ENCODE measurements around the gene TRIM74.
"Not testable (repeated sequence)": the region's sequence is repeated elsewhere in the genome, so short reads cannot be mapped to it uniquely, and the experiment has no call there.

The TRIM74 gene

DNA sequence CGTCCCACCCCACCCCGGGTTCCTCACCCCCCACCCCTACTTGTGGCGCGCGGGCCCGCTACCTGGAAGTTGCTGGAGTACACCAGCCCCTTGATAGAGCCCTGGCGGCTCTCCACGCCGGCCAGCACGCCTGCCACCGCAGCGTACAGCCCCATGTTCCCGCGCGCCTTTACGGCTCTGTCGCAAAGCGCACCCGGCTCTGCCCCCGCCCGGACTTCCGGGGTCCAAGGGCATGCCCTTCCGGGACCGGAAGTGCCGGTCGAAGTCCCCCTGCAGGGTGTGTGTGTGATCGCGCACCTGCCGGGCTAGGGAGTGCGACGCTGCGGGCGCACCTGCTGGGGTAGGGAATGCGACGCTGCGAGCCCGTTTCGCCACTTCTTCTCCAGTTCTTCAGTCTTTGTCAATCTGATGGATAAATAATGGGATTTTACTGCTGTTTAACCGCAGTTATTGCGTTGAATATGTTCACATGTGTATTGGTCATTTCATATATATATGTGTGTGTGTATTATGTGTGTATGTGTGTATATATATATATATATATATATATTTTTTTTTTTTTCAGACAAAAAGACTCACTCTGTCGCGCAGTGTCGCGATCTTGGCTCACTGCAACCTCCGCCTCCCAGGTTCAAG lies 14.6 kb downstream of the TRIM74 start:
- not testable (repeated sequence) for DNase-seq (ENCODE audit: low read depth)

GRCh38 chr7:72953901-72954562 lies 15.2 kb downstream of the TRIM74 start:
- DNase-seq (ENCODE audit: low read depth), result not testable (repeated sequence)

DNA sequence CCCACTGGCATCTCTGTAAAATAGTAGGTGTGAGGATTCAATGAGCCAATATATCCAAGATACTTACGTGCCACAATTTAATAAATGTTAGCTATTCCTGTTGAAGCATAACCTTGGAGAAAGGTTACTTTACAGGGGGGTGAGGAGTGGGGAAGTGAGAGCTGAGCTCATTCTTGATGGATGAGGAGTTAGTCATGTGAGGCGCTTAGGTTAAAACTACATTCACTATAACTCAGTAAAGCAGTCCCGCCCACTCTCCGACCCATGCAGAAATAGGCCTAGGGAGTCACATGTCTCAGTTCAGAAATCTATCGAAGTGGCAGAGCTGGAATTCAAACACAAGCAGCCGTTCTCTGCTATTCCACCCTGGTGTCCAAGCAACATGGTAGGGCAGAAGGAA lies 18.8 kb downstream of the TRIM74 start:
- DNase-seq (ENCODE audit: low read depth), result not testable (repeated sequence)

DNA sequence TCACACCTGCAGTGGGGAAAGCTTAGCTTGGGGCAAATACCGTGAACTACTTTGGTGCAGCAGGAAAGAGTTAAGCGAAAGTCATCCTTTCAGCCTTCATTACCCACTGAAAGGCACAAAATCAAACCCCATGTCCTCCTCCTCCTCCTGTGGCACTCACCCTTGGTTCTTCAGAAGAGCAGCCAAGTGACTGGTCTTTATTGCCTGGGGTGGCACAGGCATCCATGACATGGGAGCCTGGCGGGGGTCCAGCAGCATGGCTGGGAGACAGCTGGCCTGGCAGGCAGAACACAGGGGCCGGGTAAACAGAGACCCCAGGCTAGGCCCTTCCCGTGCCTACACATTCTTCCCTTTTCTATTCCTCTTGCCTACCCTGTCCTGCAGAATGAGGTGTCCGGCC lies 19.6 kb downstream of the TRIM74 start:
- not testable (repeated sequence) for DNase-seq (ENCODE audit: low read depth)

GRCh38 chr7:72949276-72949675 lies 20.0 kb downstream of the TRIM74 start:
- not testable (repeated sequence) for DNase-seq (ENCODE audit: low read depth)

DNA sequence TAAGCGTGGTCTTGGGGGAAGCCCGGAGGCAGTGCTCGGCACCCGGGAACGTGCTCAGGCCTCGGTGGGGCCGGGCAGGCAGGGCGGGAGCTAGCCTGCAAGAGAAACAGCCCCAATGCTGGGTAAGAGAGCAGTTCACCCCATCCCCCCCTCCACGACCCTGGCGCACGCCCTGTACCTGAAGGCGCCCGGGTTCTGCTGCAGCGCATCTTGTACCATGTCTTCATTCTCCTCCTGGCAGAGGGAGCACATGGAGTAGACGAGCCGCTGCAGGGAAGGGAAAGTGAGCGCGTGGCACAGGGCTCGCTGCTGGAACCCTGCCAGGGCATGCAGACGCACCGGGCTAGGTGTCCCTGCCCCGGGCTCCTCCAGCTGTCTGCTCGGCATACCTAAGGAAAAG lies 20.6 kb downstream of the TRIM74 start:
- not testable (repeated sequence) for DNase-seq (ENCODE audit: low read depth)

GRCh38 chr7:72946130-72946745 lies 23.0 kb downstream of the TRIM74 start:
- not testable (repeated sequence) for DNase-seq (ENCODE audit: low read depth)

GRCh38 chr7:72945597-72945996 lies 23.7 kb downstream of the TRIM74 start:
- DNase-seq (ENCODE audit: low read depth), result not testable (repeated sequence)

GRCh38 chr7:72944937-72945336 lies 24.3 kb downstream of the TRIM74 start:
- not testable (repeated sequence) for DNase-seq (ENCODE audit: low read depth)

- DNase-seq (ENCODE audit: low read depth), result not testable (repeated sequence)
Observed at GRCh38 chr7:72942956-72943355, 26.3 kb downstream of the TRIM74 start.

DNA sequence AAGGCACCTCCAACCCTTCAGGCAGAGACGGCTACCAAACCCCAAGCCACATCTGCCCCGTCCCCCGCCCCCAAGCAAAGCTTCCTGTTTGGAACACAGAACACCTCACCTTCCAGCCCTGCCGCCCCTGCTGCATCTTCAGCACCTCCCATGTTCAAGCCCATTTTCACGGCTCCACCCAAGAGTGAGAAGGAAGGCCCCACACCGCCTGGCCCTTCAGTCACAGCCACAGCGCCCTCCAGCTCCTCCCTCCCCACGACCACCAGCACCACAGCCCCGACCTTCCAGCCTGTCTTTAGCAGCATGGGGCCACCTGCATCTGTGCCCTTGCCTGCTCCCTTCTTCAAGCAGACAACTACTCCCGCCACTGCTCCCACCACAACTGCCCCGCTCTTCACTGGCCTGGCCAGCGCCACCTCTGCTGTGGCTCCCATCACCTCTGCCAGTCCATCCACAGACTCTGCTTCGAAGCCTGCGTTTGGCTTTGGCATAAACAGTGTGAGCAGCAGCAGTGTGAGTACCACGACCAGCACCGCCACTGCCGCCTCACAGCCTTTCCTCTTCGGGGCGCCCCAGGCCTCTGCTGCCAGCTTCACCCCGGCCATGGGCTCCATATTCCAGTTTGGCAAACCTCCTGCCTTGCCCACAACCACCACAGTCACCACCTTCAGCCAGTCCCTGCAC lies 27.1 kb downstream of the TRIM74 start:
- not testable (repeated sequence) for DNase-seq (ENCODE audit: low read depth)

GRCh38 chr7:72928216-72928615 lies 41.0 kb downstream of the TRIM74 start:
- not testable (repeated sequence) for DNase-seq (ENCODE audit: low read depth)

DNA sequence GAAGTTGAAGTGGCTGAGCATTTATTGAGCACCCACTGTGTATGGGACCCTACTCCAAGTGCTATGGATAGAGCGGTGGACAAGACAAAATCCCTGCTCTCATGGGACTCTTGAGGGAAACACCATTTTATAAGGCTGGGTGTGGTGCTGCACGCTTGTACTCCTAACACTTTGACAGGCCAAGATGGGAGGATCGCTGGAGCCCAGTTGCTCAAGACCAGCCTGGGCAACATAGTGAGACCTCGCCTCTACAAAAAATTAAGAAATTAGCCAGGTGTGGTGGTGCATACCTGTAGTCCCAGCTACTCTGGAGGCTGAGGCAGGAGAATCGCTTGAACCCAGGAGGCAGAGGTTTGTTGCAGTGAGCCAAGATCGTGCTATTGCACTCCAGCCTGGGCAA lies 41.5 kb downstream of the TRIM74 start:
- DNase-seq (ENCODE audit: low read depth), result not testable (repeated sequence)

GRCh38 chr7:72925546-72926120 lies 43.6 kb downstream of the TRIM74 start:
- no peak for DNase-seq (ENCODE audit: low read depth)

GRCh38 chr7:72924733-72925545 lies 44.3 kb downstream of the TRIM74 start, which contains the start of gene POM121:
Gene POM121 (plus strand): TSS chr7:72925095. CDS start chr7:72925122, 27 bp downstream.
- peak; percentile 78 for DNase-seq (ENCODE audit: low read depth)

DNA sequence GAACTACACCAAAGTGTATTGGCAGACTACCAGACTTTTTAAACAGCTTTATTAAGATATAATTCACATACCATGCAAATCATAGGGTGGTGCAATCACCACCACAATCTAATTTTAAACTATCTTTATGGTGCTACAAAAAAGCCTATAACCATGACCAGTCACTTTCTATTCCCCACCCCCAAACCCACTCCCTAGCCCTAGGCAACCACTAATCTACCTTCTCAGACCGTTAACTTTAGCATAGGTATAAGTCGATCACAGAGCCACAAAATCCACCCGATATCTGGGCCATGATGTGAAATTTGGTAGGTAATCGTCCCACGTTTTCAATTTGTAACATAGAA lies 44.9 kb downstream of the TRIM74 start:
- no peak for DNase-seq (ENCODE audit: low read depth)

DNA sequence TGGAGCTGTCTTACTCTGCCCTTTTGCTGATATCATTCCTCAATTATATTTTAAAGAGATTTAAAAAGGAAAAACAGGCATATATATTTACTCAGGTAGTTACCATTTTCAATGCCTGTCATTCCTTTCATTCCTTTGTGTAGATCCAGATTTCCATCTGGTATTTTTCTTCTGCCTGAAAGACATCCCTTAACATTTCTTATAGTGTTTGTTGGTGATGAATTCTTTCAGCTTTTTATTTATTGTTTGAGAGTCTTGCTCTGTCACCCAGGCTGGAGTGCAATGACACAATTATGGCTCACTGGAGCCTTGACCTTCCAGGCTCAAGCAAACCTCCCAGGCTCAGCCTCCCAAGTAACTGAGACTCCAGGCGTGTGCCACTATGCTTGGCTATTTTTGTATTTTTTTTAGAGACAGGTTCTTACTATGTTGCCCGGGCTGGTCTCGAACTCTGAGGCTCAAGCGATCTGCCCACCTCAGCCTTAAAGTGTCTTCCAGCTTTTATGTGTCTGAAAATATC lies 50.0 kb downstream of the TRIM74 start:
- DNase-seq (ENCODE audit: low read depth), result no peak

DNA sequence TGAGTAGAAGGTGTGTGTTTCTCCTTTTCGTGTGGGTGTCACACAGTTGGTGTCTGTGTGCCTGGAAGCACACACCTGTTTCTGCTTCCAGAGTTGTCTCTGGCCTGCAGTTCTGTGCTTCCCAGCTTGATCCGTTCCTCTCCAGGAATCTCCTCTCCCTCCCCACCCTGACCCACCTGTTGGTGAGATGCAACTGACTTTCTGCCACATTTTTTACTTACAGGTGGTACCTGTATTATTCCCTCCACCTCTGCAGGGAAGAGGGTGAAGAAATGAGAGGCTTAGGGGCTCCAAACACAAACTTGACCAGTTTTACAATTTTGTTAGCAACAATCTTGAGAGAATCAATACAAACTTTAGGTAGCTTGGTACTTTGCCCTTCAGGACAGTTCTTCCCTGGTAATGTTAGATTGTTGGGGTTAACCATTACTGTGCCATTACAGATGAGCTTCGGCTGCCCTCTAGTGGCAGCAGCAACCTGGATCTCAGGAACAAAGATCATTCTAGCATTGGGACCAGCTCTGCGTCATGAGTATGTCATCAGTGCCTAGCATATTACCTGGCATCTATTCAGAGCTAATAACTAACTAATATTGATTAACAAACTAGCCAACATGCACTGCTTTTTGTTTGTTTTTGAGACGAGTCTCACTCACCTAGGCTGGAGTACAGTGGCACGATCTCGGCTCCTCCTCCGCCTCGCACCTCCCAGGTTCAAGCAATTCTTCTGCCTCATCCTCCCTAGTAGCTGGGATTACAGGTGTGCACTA lies 54.3 kb downstream of the TRIM74 start:
- DNase-seq (ENCODE audit: low read depth), result peak; percentile 26

DNA sequence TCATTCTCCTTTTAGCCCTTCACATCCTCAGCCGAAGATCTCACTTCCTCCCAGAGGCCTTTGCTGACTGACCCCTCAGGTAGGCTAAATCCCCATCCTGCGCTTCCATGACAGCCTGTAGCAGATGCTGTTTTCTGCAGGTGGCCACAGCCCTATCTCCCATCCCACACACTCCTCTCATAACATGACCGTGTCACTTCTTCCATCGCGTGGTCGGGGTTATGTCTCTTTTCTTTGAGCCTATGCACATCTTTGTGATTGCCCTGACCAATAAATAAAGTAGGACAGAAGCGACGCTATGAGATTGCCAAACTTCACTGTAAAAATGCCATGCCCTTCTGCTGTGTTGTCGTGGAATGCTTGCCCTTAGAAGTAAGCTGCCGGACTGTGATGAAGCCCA lies 55.5 kb downstream of the TRIM74 start:
- DNase-seq (ENCODE audit: low read depth), result not testable (repeated sequence)

DNA sequence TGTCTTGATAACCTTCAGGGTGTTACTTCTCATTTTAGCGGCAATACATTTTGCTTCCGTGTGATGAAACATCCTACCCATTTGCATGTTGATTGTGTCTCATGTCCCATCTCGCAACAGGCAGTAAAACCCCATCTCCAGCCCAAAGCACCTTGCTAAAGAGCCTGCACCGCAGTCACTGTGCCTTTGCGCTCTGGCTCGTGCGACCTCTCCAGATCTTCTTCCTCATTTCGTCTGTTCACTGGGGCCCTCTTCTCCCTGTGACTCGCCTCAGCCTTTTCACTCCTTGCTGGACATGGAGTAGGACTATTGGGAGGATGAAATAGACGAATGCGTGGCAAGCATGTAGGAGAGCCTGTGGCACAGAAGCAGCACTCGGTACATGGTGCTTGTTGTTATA lies 57.9 kb downstream of the TRIM74 start:
- DNase-seq (ENCODE audit: low read depth), result not testable (repeated sequence)
